ENCODE results near the gene ACAD11. TPM values are rescaled to one million over a fixed set of nuclear protein-coding genes. Genes with fewer than 3 reads are reported as not detected.

Gene ACAD11
- total RNA-seq, 3 donors from 2014 or later (not counting 1 experiment from before 2014, with no cell fraction given) = 15.8 to 30.6 (median 25.2) TPM

DNA sequence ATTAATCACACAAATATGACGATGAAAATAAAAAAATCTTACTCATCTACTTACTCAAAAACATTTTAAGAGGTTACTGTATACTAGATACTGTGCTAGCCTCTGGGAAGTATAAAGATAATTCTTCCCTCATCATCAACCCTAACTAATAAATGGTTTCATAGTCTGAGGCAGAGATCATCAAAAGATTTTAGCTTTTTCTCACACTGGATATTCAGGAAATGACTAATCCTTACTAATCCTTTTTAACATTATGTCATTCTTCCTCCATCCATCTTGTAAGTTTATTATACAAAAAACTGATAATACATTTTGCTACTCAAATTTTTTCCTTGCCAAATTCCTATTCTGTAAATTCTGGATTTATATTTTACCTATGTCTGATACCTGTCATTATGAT lies 29.7 kb downstream of the ACAD11 start:
- no peak for DNase-seq
- Histone ChIP-seq H3K4me3 (ENCODE audit: low read length) (no peak overlapping the region), H3K36me3 (ENCODE audit: control insufficient read depth, insufficient read depth, low read length) (peaks cover 25% of the 10 kb centered on the region), H3K4me1 (ENCODE audit: control insufficient read depth, insufficient read depth, low read length) (no peaks in the 10 kb centered on the region), H3K9me3 (ENCODE audit: control insufficient read depth, insufficient read depth, low read length) (no peaks in the 10 kb centered on the region), H3K27ac (ENCODE audit: low read length) (no peak overlapping the region), H3K27me3 (ENCODE audit: control insufficient read depth, insufficient read depth, low read length) (no peaks in the 10 kb centered on the region)
- Mint-ChIP-seq H3K27me3 (ENCODE audit: low read depth in 2 of 2) (no peaks in the 10 kb centered on the region), H3K36me3 (peaks cover 11% of the 10 kb centered on the region), H3K9me3 (no peaks in the 10 kb centered on the region), H3K27ac (no peak overlapping the region), H3K4me1 (no peaks in the 10 kb centered on the region), H3K4me3 (no peak overlapping the region)
- TF ChIP-seq, protein P1, sequence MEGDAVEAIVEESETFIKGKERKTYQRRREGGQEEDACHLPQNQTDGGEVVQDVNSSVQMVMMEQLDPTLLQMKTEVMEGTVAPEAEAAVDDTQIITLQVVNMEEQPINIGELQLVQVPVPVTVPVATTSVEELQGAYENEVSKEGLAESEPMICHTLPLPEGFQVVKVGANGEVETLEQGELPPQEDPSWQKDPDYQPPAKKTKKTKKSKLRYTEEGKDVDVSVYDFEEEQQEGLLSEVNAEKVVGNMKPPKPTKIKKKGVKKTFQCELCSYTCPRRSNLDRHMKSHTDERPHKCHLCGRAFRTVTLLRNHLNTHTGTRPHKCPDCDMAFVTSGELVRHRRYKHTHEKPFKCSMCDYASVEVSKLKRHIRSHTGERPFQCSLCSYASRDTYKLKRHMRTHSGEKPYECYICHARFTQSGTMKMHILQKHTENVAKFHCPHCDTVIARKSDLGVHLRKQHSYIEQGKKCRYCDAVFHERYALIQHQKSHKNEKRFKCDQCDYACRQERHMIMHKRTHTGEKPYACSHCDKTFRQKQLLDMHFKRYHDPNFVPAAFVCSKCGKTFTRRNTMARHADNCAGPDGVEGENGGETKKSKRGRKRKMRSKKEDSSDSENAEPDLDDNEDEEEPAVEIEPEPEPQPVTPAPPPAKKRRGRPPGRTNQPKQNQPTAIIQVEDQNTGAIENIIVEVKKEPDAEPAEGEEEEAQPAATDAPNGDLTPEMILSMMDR (IDR thresholded peaks at IDR 0.05) = no peak
- no peak for ATAC-seq
- intact Hi-C loops (cut with micrococcal nuclease) = no loop called here
- WGBS (ENCODE audit: insufficient coverage) = no CpG with 5 or more reads among the region's 1 CpG

DNA sequence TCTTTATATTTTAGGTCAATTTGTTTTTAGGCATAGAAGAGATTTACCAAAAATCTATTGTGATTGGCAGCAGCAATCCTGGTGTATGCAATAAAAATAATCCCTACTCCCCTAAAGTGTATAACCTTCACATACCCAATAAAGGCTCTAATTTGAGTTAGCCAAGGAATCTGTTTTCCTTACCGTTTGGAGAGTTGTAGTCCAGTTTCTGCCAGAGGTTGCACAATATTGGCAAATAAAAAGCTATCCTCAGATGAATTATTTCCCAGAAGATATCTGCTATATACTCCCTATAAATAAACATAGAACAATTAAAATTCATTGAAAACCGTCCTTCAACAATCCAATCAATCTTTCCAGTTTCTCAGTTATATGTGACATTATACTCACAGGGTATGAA lies 31.5 kb downstream of the ACAD11 start:
- intact Hi-C loops (cut with micrococcal nuclease) = no loop called here
- Mint-ChIP-seq H3K27ac (no peak overlapping the region), H3K4me3 (no peak overlapping the region), H3K36me3 (peaks cover 11% of the 10 kb centered on the region), H3K27me3 (ENCODE audit: low read depth in 2 of 2) (no peaks in the 10 kb centered on the region), H3K9me3 (no peaks in the 10 kb centered on the region), H3K4me1 (no peaks in the 10 kb centered on the region)
- 100% methylated on average over 2 of the region's 2 CpGs for WGBS (ENCODE audit: insufficient coverage)
- no peak for DNase-seq
- no peak for ATAC-seq
- Histone ChIP-seq H3K4me3 (ENCODE audit: low read length) (no peak overlapping the region), H3K9me3 (ENCODE audit: control insufficient read depth, insufficient read depth, low read length) (no peaks in the 10 kb centered on the region), H3K27ac (ENCODE audit: low read length) (no peak overlapping the region), H3K4me1 (ENCODE audit: control insufficient read depth, insufficient read depth, low read length) (no peaks in the 10 kb centered on the region), H3K27me3 (ENCODE audit: control insufficient read depth, insufficient read depth, low read length) (no peaks in the 10 kb centered on the region), H3K36me3 (ENCODE audit: control insufficient read depth, insufficient read depth, low read length) (peaks cover 30% of the 10 kb centered on the region)
- TF ChIP-seq, protein P1 (IDR thresholded peaks at IDR 0.05) = no peak

DNA sequence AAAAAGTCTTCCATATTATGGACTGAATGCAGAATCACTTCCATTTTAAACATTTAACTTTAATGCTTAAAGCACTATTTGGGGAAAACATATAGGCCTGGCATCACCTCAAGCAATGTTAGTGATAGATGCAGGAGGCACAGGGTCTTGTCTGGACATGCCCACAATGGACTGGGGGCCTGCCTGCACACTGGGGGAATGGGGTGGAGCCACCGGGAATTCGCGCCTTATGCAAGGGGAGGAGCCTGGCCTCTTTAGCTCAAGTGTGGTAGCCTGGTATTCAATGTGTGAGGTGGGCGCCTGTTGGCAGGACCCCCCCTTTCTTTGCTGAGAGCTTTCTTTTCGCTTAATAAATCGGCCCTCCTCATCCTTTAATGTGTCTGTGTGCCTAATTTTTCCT lies 32.7 kb downstream of the ACAD11 start:
- intact Hi-C loops (cut with micrococcal nuclease) = no loop called here

DNA sequence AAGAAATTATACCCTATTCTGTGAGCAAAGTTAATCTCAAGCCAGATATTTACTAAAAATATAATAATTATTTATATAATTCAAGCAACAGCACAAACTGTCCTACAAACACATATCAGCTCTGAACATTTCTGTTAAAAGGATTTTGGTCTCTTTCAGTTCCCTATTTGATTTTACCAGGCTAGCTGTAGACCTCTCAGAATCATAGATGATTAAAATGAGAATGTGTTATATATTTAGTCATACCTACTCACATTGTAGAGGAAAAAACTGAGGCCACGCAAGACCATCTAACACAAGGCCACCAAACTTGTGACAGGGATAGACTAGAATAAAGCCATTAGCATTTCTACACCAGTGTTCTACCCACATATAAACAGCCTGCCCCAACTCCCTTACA lies 34.0 kb downstream of the ACAD11 start:
- Mint-ChIP-seq H3K4me3 (no peak overlapping the region), H3K36me3 (peaks cover 18% of the 10 kb centered on the region)
- peaks cover 30% of the 10 kb centered on the region for H3K36me3 ChIP-seq (ENCODE audit: control insufficient read depth, insufficient read depth, low read length)

More for the DNA sequence above, 32.7 kb downstream of the ACAD11 start:
- Histone ChIP-seq H3K27me3 (ENCODE audit: control insufficient read depth, insufficient read depth, low read length) (no peaks in the 10 kb centered on the region), H3K27ac (ENCODE audit: low read length) (no peak overlapping the region), H3K4me1 (ENCODE audit: control insufficient read depth, insufficient read depth, low read length) (no peaks in the 10 kb centered on the region), H3K4me3 (ENCODE audit: low read length) (no peak overlapping the region), H3K9me3 (ENCODE audit: control insufficient read depth, insufficient read depth, low read length) (no peaks in the 10 kb centered on the region), H3K36me3 (ENCODE audit: control insufficient read depth, insufficient read depth, low read length) (peaks cover 30% of the 10 kb centered on the region)
- Mint-ChIP-seq H3K27me3 (ENCODE audit: low read depth in 2 of 2) (no peaks in the 10 kb centered on the region), H3K36me3 (peaks cover 11% of the 10 kb centered on the region), H3K4me3 (no peak overlapping the region), H3K4me1 (no peaks in the 10 kb centered on the region), H3K27ac (no peak overlapping the region), H3K9me3 (no peaks in the 10 kb centered on the region)
- 100% methylated on average over 6 of the region's 6 CpGs for WGBS (ENCODE audit: insufficient coverage)
- TF ChIP-seq, protein P1 (IDR thresholded peaks at IDR 0.05) = no peak
- DNase-seq (no peak), ATAC-seq (no peak)

More for the DNA sequence above, 34.0 kb downstream of the ACAD11 start:
- TF ChIP-seq, protein P1 (IDR thresholded peaks at IDR 0.05) = no peak
- H3K4me3 ChIP-seq (ENCODE audit: low read length) = no peak overlapping the region
- H3K27ac ChIP-seq (ENCODE audit: low read length) = no peak overlapping the region
- 94% methylated on average over 1 of the region's 1 CpG for whole genome bisulfite sequencing (ENCODE audit: insufficient coverage)
- ATAC-seq = no peak
- Mint-ChIP-seq H3K27me3 (ENCODE audit: low read depth in 2 of 2) (no peaks in the 10 kb centered on the region), H3K4me1 (peaks cover 0 to 7% of the 10 kb centered on the region in 2 donors), H3K9me3 (no peaks in the 10 kb centered on the region), H3K27ac (no peak overlapping the region)
- no peaks in the 10 kb centered on the region for H3K9me3 ChIP-seq (ENCODE audit: control insufficient read depth, insufficient read depth, low read length)
- no peaks in the 10 kb centered on the region for H3K27me3 ChIP-seq (ENCODE audit: control insufficient read depth, insufficient read depth, low read length)
- intact Hi-C loops (cut with micrococcal nuclease) = no loop called here
- no peak for DNase-seq
- H3K4me1 ChIP-seq (ENCODE audit: control insufficient read depth, insufficient read depth, low read length) = no peaks in the 10 kb centered on the region

Measured in natural killer cell (primary cell).